Measurements from ENCODE around the gene STXBP4. TPM values are rescaled to one million over a fixed set of nuclear protein-coding genes. Genes with fewer than 3 reads are reported as not detected.

STXBP4 gene
- total RNA-seq, 2 experiments from 2014 or later = 5.1 to 5.4 TPM

DNA sequence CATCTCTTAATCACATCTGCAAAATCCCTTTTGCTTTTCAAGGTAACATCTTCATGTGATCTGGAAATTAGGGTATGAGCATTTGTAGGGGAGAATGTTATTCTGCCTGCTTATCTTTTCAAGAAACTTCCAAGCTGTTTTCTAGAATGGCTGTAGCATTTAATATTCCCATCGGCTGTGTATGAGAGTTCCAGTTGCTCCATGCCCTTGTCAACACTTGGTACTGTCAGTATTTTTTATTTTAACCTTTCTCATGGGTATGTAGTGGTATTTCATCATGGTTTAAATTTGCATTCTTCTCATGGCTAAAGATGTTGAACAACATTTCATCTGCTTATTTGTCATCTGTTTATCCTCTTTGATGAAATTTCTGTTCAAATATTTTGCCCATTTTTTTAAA is 205.6 kb downstream of the STXBP4 start:
- intact Hi-C loops (cut with DNase I, micrococcal nuclease) = no loop called here
- POLR2A ChIA-PET = no interaction called here

DNA sequence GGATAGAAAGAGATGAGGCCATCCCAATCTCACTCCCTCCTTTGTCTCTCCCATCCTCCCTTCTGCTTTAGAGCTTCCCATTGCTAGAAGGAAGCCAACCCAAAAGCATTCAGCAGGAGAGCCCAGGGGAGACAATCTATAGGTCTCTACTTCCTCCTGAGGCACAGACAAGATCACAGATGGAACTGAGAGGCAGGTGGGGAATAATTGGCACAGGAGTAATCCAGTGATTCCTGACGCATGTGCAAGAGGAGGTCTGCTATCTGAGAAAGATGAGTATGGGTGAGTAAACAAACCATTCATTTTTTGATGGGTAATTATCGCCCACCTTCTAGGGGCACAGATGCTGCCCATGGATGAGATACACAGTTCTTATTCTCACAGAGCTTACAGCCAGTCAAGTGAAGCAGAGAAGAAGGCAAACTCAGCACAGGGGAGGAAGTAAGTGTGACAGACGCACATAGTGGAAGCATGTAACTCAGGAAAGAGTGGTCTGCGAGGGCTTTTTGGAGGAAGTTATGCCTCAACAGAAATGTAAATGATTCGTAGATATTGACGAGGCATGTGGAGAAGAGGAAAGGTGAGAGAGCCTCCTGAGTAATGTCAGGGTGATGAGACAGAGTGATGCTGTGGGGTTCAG is 207.3 kb downstream of the STXBP4 start:
- Histone ChIP-seq H3K9me3 (ENCODE audit: control insufficient read depth in 1 of 2, insufficient read depth in 1 of 2, low read length in 2 of 2) (peaks cover 3 to 13% of the 10 kb centered on the region in 2 experiments), H3K27me3 (ENCODE audit: control insufficient read depth in 1 of 2, insufficient read depth in 2 of 2, low read length in 2 of 2) (no peaks in the 10 kb centered on the region), H3K4me1 (ENCODE audit: insufficient read depth, low read length) (no peaks in the 10 kb centered on the region), H3K4me3 (ENCODE audit: low read length) (no peak overlapping the region), H3K36me3 (ENCODE audit: insufficient read depth, low read length) (no peaks in the 10 kb centered on the region), H3K27ac (ENCODE audit: low read depth in 1 of 2, low read length in 2 of 2) (no peak overlapping the region)
- Mint-ChIP-seq H3K4me3 (no peak overlapping the region), H3K36me3 (ENCODE audit: low read depth) (peaks cover 14% of the 10 kb centered on the region), H3K27ac (no peak overlapping the region), H3K4me1 (ENCODE audit: low read depth) (no peaks in the 10 kb centered on the region), H3K27me3 (no peaks in the 10 kb centered on the region), H3K9me3 (peaks cover 5% of the 10 kb centered on the region)
- intact Hi-C loops (cut with DNase I, micrococcal nuclease) = no loop called here
- TF ChIP-seq, protein P1, sequence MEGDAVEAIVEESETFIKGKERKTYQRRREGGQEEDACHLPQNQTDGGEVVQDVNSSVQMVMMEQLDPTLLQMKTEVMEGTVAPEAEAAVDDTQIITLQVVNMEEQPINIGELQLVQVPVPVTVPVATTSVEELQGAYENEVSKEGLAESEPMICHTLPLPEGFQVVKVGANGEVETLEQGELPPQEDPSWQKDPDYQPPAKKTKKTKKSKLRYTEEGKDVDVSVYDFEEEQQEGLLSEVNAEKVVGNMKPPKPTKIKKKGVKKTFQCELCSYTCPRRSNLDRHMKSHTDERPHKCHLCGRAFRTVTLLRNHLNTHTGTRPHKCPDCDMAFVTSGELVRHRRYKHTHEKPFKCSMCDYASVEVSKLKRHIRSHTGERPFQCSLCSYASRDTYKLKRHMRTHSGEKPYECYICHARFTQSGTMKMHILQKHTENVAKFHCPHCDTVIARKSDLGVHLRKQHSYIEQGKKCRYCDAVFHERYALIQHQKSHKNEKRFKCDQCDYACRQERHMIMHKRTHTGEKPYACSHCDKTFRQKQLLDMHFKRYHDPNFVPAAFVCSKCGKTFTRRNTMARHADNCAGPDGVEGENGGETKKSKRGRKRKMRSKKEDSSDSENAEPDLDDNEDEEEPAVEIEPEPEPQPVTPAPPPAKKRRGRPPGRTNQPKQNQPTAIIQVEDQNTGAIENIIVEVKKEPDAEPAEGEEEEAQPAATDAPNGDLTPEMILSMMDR (IDR thresholded peaks at IDR 0.05) = no peak
- ATAC-seq (ENCODE audit: poor library complexity) = no peak
- peak in 2 of 14 experiments; percentile 3 to 6 for DNase-seq
- CTCF ChIA-PET = interaction anchor here (0.7 kb wide), 1 partner anchor 9 kb away, joined by 3 read pairs; no protein-coding TSS in a partner anchor
- POLR2A ChIA-PET = no interaction called here

More for the DNA sequence above, 205.6 kb downstream of the STXBP4 start:
- TF ChIP-seq, protein P1 (IDR thresholded peaks at IDR 0.05) = no peak
- Mint-ChIP-seq H3K36me3 (ENCODE audit: low read depth) (peaks cover 14% of the 10 kb centered on the region), H3K27me3 (no peaks in the 10 kb centered on the region), H3K27ac (no peak overlapping the region), H3K4me3 (no peak overlapping the region), H3K9me3 (peaks cover 5% of the 10 kb centered on the region), H3K4me1 (ENCODE audit: low read depth) (no peaks in the 10 kb centered on the region)
- no peaks in the 10 kb centered on the region for H3K4me1 ChIP-seq (ENCODE audit: insufficient read depth, low read length)
- H3K4me3 ChIP-seq (ENCODE audit: low read length) = no peak overlapping the region
- H3K36me3 ChIP-seq (ENCODE audit: insufficient read depth, low read length) = no peaks in the 10 kb centered on the region
- CTCF ChIA-PET = no interaction called here
- H3K27me3 ChIP-seq (ENCODE audit: control insufficient read depth in 1 of 2, insufficient read depth in 2 of 2, low read length in 2 of 2) = no peaks in the 10 kb centered on the region
- no peak for DNase-seq
- peaks cover 3 to 13% of the 10 kb centered on the region in 2 experiments for H3K9me3 ChIP-seq (ENCODE audit: control insufficient read depth in 1 of 2, insufficient read depth in 1 of 2, low read length in 2 of 2)
- H3K27ac ChIP-seq (ENCODE audit: low read depth in 1 of 2, low read length in 2 of 2) = no peak overlapping the region
- no peak for ATAC-seq (ENCODE audit: poor library complexity)

DNA sequence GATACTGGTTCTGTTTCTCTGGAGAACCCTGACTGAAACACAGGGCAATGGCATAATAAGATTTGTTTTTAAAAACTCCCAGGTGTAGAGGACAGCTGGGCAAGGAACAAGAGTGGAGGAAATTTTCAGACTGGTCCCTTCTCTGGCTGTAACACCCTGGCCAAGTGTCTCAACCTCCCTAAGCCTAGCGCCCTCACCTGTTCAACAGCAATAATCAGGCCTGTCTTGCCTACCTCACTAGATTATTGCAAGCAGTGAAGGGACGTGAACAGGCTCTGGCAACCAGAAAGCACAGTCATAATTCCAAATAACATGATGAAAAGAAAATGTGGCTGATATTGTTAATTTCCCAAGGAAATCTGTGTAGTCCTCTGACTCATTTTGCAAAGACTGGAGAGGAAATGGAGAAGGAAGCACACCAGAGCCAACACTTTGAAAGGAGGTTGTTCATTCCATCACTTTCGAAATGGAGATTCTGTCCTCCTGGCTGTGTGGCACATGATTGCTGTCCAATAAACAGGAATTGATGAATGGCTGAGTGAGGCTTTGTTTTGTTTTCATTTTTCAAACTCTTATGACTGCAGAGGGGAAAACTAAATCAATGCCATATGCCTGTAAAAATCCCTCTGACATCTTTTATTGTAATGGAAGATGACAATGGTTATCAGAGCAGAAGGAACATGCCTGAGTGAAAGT is 208.7 kb downstream of the STXBP4 start:
- H3K4me1 Mint-ChIP-seq (ENCODE audit: low read depth) = no peaks in the 10 kb centered on the region
- TF ChIP-seq, protein P1 (IDR thresholded peaks at IDR 0.05) = no peak
- no peak for ATAC-seq (ENCODE audit: poor library complexity)
- DNase-seq = peak in 3 of 14 experiments; percentile 2 to 10 (median 9)
- Histone ChIP-seq H3K4me3 (ENCODE audit: low read length) (no peak overlapping the region), H3K9me3 (ENCODE audit: control insufficient read depth in 1 of 2, insufficient read depth in 1 of 2, low read length in 2 of 2) (peaks cover 3 to 13% of the 10 kb centered on the region in 2 experiments), H3K27me3 (ENCODE audit: control insufficient read depth in 1 of 2, insufficient read depth in 2 of 2, low read length in 2 of 2) (no peaks in the 10 kb centered on the region), H3K36me3 (ENCODE audit: insufficient read depth, low read length) (no peaks in the 10 kb centered on the region), H3K4me1 (ENCODE audit: insufficient read depth, low read length) (no peaks in the 10 kb centered on the region), H3K27ac (ENCODE audit: low read depth in 1 of 2, low read length in 2 of 2) (no peak overlapping the region)
- H3K27me3 Mint-ChIP-seq = no peaks in the 10 kb centered on the region
- H3K27ac Mint-ChIP-seq = no peak overlapping the region
- CTCF ChIA-PET = no interaction called here
- POLR2A ChIA-PET = no interaction called here
- H3K4me3 Mint-ChIP-seq = no peak overlapping the region
- H3K36me3 Mint-ChIP-seq (ENCODE audit: low read depth) = peaks cover 10% of the 10 kb centered on the region
- intact Hi-C loops (cut with DNase I, micrococcal nuclease) = no loop called here
- peaks cover 4% of the 10 kb centered on the region for H3K9me3 Mint-ChIP-seq
